Stimulated activated CD4-positive, alpha-beta T cell treated with anti-CD3 and anti-CD28 coated beads, TNF-alpha, amount 100 ng/mL, for 1 hour (primary cell): ENCODE results near the gene CNOT3.
A peak's percentile ranks its signal among the peaks of the same experiment; 100 is the strongest.
"Not testable (repeated sequence)": the region's sequence is repeated elsewhere in the genome, so short reads cannot be mapped to it uniquely, and the experiment has no call there.

Experiments
- DNase-seq, 3 donors: peaks; one replicate each; pipeline ENCODE4 v3.0.0-alpha.2; 2020; ENCODE audit warnings: low read depth in 3 of 3, low spot score in 1 of 3

CNOT3 gene

GRCh38 chr19:54191011-54191810 is 53.6 kb downstream of the CNOT3 start, which contains the start of gene TSEN34:
Gene TSEN34 (plus strand): TSS chr19:54191308. CDS start chr19:54191365, 57 bp downstream.
- peak; percentile 70 to 81 (median 75) for DNase-seq

DNA sequence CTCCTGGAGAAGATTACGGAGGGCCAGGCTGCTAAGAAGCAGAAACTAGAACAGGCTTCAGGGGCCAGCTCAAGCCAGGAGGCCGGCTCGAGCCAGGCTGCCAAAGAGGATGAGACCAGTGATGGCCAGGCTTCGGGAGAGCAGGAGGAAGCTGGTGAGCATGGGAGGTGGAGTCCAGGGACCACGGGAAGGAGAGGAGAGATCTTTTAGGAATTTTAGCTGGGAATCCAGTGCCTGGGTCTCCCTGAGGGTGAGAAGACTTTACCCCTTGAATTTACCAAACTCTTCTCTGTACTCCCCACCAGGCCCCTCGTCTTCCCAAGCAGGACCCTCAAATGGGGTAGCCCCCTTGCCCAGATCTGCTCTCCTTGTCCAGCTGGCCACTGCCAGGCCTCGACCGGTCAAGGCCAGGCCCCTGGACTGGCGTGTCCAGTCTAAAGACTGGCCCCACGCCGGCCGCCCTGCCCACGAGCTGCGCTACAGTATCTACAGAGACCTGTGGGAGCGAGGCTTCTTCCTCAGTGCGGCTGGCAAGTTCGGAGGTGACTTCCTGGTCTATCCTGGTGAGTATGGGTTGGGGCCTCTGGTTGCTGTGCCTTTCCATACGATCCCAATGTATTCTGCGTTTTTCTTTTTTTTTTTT is 54.4 kb downstream of the CNOT3 start:
- no peak for DNase-seq

DNA sequence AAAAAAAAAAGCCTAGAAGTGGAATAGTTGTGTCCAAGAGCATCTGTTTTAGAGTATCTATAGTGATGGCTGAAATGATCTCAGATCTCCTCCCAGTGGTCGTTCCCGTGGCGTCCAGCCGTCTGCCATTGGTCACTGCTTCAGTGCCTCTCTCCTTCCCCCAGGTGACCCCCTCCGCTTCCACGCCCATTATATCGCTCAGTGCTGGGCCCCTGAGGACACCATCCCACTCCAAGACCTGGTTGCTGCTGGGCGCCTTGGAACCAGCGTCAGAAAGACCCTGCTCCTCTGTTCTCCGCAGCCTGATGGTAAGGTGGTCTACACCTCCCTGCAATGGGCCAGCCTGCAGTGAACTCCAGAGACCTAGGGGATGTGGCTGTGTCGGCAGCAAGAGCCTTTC is 55.4 kb downstream of the CNOT3 start:
- DNase-seq: no peak

DNA sequence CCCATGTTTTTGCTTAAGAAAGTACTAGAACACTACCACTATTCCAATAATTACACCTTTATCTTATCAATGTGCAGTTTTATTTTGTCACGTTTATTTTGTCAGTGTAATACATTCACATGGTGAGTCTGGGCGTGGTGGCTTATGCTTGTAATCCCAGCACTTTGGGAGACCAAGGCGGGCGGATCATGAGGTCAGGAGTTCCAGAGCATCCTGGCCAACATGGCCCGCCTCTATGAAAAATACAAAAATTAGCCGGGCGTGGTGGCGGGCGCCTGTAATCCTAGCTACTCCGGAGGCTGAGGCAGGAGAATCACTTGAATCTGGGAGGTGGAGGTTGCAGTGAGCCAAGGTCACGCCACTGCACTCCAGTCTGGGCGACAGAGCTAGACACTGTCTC is 56.9 kb downstream of the CNOT3 start:
- not testable (repeated sequence) for DNase-seq

DNA sequence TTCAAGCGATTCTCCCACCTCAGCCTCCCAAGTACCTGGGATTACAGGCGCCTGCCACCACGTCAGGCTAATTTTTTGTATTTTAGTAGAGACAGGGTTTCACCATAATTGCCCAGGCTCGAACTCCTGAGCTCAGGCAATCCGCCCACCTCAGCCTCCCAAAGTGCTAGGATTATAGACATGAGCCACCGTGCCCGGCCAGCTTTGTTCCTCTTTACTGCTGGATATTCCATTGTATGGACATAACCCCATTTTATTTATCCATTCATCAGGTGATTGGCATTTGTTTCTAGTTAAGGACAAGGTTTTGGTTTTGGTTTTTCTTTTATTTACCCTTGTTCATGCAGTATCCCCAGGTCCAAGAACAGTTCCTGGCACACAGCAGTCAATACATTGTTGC is 59.0 kb downstream of the CNOT3 start:
- DNase-seq: no peak

GRCh38 chr19:54197121-54197520 is 59.6 kb downstream of the CNOT3 start:
- no peak for DNase-seq

GRCh38 chr19:54199401-54199800 is 61.8 kb downstream of the CNOT3 start:
- no peak for DNase-seq

GRCh38 chr19:54201172-54201701 is 63.7 kb downstream of the CNOT3 start:
- no peak for DNase-seq

DNA sequence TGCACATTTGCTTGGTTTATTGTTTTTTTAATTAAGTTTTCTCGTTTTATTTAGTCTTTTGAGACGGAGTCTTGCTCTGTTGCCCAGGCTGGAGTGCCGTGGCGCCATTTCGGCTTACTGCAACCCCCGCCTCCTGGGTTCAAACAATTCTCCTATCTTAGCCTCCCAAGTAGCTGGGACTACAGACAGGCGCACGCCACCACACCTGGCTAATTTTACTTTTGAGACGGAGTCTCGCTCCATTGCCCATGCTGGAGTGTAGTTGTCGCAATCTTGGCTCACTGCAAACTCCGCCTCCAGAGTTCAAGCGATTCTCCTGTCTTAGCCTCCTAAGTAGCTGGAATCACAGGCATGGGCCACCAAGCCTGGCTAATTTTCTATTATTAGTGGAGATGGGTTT is 64.4 kb downstream of the CNOT3 start:
- DNase-seq: no peak

GRCh38 chr19:54203151-54203611 is 65.6 kb downstream of the CNOT3 start:
- DNase-seq: no peak

DNA sequence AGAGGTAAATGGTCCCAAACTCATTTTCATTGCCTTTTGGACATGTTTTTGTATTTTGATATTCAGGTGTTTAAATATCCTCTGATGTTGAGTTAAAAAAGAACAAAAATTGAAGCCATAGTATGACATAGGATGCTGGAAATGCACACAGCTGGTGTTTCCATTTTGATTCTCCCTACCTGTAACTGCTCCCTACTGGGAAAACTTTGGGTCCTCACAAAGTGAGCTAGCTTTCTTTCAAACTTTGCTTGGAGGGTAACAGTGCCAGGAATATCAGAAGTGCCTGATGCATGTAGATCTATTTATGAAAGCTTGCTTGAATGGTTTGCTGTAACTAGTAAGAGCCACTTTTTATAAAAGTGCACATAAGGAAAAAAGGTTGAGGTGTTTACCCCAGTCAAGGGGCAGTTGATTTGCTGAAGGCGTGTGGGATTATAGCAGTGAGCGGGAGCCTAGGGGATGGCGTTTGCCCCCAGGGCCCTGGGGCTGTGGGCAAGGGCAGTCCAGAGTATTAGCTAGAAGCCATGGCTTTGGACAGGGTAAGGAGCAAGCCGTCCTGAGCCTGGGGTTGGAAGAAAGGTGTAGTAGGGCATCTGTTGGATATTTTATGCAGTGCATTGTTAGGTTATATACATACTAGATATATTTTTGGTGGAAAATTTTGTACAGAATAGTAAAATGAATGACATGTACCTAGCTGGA is 67.4 kb downstream of the CNOT3 start:
- DNase-seq: no peak
